ENCODE results near the gene USP7.

DNA sequence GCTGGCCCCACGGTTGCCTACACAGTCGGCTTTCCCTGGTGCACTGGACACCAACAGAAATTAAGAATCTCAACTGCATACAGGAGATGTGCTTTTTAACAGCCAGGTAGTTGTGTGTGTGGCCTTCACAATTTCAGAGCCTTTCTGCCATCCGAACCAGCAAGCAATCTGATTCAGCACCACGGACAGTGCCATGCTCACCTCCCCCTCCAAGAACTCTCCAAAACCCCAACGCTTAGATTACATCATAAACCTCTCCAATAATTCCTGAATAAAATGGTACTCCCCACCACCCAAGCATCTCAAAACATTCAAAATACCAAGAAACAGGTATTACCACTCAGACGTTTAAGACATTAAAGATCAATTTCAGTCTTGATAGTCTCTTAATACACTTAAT is 31.8 kb downstream of the USP7 start:
- TF ChIP-seq CTCF (IDR thresholded peaks at IDR 0.05) = no peak
- no peak for TF ChIP-seq POLR2A (IDR thresholded peaks at IDR 0.05; ENCODE audit: low read depth)
- no peak for TF ChIP-seq POLR2AphosphoS5 (IDR thresholded peaks at IDR 0.05)

Measured in esophagus muscularis mucosa (tissue), 3 donors.